Stimulated activated CD8-positive, alpha-beta memory T cell treated with anti-CD3 and anti-CD28 coated beads, Interleukin-12 subunit alpha, Interleukin-12 subunit beta, amount 100 ng/mL, for 1 hour (primary cell): ENCODE data around the gene CTXN3.

ENCODE experiments used
- DNase-seq: peaks from one replicate; pipeline ENCODE4 v3.0.0-alpha.2; 2020; ENCODE audit warnings: low read depth

The CTXN3 gene

GRCh38 chr5:127649018-127649439, at the start of gene CTXN3:
Gene CTXN3, plus strand, starts transcription at chr5:127649082. Its CDS starts 8,440 bp downstream, at chr5:127657522.
- DNase-seq: no peak

DNA sequence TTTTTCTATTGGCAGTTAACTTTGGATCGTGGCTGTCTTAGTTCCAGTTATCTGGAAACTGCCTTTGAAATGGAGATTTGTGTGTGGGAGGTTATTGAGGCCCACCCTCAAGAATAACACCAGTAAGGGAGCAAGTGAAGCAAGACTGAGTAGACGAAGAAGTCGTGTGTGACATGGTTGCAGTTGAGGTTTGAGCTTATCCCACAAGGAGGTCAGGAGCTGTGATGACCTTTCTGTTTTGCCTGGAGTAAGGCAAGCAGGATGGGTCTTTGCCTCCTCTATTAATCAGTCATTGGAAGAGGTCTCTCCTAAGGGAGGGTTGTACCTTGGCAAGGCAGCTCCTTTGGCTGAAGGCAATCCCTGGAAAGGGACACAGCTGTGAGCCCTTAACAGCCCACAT, 49.6 kb upstream of the CTXN3 start:
- DNase-seq: no peak

GRCh38 chr5:127599847-127600246, 49.0 kb upstream of the CTXN3 start:
- no peak for DNase-seq

GRCh38 chr5:127601111-127601510, 47.8 kb upstream of the CTXN3 start:
- no peak for DNase-seq

DNA sequence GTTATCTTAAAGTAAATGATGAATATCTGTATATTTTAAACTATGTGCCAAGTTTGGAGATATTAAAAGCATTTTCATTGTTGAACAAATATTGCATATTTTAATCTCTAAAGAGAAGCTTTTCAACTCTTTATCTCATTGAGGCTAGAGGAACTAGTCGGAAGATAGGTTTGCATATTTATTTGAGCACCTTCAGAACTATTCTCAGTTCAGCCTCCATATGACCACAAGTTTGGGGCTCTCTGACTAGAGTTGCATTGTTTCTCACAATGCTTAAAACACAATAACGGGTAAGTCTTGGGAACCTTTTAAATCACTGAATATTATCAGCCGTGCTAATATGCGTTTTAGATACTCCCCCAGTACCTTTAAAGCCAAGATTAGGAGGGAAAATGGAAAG, 47.3 kb upstream of the CTXN3 start:
- no peak for DNase-seq

DNA sequence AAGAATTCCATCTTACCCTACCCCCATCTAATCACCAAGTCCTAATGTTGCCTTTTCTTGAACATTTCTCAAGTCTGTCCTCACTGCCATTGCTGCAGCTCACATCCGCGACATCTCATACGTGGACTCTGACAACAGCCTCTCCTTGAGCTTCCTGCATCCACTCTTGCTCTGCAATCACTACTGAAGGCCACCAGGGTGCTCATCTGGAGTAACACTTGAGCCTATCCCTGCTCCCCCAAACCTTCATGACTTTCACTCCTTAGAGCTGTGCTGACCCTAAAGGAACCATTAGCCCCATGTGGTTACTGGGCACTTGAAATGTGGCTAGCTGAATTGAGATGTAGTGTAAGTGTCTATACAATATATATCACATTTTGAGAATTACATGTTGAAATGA, 46.4 kb upstream of the CTXN3 start:
- DNase-seq: no peak

- DNase-seq: no peak
Measured at GRCh38 chr5:127602896-127603844, 45.7 kb upstream of the CTXN3 start.

GRCh38 chr5:127608077-127608660, 40.7 kb upstream of the CTXN3 start:
- no peak for DNase-seq

DNA sequence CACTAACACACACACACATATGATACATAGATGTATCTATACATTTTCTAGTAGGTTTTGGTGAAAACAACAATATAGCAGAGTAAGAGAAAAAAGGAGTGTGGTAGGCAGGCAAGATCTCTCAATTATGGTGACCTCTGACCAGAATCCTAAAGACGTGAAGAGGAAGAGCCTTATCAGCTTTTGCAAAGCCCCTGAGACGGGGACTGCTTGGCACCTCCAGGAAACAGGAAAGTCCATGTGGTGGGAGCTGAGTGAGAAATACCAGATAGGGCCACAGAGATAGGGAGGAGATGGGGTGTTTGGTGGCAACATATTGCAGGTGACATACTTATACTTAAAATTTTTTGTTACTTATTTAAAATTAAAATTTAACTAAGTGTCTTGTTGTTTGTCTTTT, 39.9 kb upstream of the CTXN3 start:
- no peak for DNase-seq

DNA sequence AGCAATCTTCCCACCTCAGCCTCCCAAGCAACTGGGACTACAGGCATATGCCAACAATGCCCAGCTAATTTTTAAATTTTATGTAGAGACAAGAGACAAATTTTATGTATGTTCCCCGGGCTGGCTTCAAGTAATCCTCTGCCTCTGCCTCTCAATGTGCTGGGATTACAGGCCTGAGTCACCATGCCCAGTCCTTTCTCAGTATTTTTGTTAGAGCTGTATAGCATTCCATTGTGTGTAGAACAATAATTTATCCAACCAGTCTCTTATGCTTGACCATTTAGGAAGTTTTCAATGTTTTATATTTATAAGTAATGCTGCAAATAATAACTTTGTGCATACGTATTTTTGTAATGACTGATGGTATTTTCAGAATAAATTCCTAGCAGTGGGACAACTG, 38.9 kb upstream of the CTXN3 start:
- no peak for DNase-seq

GRCh38 chr5:127612441-127613141, 36.3 kb upstream of the CTXN3 start:
- DNase-seq: no peak

GRCh38 chr5:127615916-127616315, 33.0 kb upstream of the CTXN3 start:
- DNase-seq: no peak

GRCh38 chr5:127619908-127620479, 28.9 kb upstream of the CTXN3 start:
- DNase-seq: no peak

DNA sequence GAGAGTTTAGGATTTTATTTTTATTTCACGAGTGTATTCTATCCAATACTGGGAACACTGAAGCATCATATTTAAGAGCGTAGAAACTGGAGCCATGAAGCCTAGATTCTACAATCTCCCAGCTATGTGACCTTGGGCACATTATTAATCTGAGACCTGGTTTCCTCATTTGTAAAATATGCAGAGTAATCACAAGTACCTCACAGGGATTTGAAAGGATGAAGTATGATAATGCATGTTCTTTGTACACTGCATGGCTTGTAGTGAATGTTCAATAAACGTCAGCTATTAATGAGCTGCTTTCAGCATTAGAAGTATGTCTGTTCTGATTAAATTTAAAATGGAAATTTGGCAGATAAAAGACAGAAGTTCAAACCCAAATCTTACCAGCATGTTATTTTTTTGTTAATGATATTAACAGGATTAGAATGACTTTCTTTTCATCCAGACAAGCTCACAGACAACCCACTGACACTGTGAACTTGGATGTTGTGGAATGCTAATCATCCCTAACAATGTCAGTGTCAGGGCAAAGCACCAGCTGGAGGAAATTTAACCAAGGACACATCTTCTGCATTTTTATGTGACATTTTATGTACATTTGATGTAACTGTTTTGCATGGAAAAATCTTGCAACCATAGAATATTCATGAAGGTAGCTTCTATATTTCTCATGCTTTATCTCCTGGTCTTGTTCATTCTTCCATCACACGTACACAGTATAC, 27.1 kb upstream of the CTXN3 start:
- DNase-seq: no peak

- no peak for DNase-seq
Measured at GRCh38 chr5:127634007-127634406, 14.9 kb upstream of the CTXN3 start.

- no peak for DNase-seq
Measured at GRCh38 chr5:127639828-127640227, 9.1 kb upstream of the CTXN3 start.

- no peak for DNase-seq
Measured at GRCh38 chr5:127642949-127643348, 5.9 kb upstream of the CTXN3 start.

DNA sequence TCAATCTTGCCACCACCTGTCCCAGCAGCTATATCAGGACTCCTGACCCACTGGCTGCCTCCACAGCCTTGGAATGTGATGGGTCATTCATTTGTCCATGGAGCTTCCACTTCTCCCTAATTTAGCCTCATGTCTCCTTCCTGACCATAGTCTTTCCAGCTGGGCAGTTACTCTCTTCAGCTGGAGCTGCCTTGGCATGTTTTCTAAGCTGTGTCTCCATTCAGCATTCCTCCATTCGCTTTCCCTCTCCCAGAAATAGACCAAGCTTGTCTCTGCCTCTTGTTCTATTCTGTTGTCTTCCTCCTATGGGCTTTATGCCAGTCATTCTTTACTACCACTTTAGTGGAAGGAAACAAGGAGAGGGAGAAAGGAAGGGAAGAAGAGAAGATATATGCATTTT, 5.3 kb upstream of the CTXN3 start:
- no peak for DNase-seq

DNA sequence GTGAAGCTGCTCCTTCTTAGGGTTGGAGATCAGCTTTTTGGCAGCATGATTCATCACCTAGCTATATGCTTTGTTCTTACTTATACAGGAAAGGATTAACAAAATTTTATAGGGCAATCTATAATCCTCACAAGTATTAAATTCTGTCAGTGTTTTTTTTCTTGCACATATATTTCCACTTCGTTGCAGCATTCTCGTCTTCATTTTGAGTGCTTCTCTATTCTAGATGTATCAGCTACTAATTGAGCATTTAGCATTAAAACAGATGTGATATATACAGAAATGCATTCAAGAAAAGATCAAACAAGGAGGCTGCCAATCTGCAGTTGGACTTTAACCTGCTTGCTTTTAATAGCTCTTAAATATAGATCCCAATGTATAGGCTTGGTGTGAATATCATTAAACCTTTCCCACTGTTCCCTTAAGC, 3.6 kb upstream of the CTXN3 start:
- DNase-seq: no peak

DNA sequence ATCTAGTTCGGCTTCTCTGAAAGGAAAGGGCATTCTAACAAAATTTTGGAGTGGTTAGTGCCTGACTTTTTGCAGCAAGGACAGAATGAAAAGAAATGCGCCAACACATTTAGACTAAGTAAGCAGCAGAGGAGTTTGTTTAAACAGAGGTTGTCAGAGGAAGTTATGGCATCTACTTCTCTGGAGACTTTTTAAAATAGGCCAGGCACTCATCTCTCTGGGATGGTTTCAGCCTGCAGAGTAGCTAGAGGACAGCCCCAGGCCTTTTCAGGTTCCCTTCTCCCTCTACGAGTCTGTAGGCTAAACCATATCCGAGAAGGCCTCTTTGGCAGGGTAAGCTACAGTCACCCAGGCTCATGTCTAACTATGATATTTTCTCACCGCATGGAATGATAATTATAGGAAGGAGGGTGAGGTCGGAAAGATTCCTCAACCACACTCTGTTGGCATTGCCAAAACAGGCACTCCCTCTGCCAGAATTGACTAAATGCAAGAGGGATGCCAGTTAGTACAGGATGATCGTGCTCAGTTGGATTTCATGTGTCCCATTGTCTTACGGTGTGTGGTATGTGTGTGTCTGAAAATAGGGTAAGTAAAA, 1.4 kb upstream of the CTXN3 start:
- DNase-seq: no peak

- DNase-seq: no peak
Measured at GRCh38 chr5:127650022-127650421, 1.1 kb downstream of the CTXN3 start.
